Measurements from ENCODE around the gene DDX54.

The DDX54 gene

DNA sequence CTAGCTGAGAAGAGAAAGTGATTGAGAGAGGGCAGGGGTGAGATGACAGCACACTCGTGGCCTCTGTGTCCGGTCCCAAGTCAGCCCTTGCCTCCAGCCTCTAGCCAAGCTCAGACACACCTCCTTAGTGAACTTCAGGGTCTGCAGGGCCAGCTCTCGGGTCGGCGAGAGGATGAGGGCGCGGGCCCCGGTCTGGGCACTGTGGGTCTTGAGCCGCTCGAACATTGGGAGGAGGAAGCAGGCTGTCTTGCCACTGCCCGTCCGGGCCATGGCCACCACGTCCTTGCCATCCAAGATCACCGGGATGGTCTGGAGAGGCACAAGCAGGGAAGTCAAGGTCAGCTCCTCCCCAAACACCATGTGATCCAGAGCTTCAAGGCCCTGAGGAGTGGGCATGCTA is 6.3 kb downstream of the DDX54 start:
- H3K27me3 ChIP-seq (ENCODE audit: insufficient read depth, low read length): no peaks in the 10 kb centered on the region
- no peaks in the 10 kb centered on the region for H3K9me2 ChIP-seq (ENCODE audit: low read depth, low read length)
- H3F3A ChIP-seq (ENCODE audit: insufficient read depth, low read length): no peaks in the 10 kb centered on the region
- peaks cover 20% of the 10 kb centered on the region for H3K79me2 ChIP-seq (ENCODE audit: insufficient read depth, low read length)
- H3K27ac ChIP-seq (ENCODE audit: low read depth, low read length, poor library complexity, severe bottlenecking): no peak overlapping the region
- H3K9me3 ChIP-seq (ENCODE audit: low read length): peaks cover 10% of the 10 kb centered on the region
- peaks cover 38% of the 10 kb centered on the region for H3K4me1 ChIP-seq (ENCODE audit: insufficient read depth, low read length, severe bottlenecking)
- no peak overlapping the region for H2AFZ ChIP-seq (ENCODE audit: low read length)
- no peaks in the 10 kb centered on the region for H4K20me1 ChIP-seq (ENCODE audit: insufficient read depth, low read length)
- no peak overlapping the region for H3K4me2 ChIP-seq (ENCODE audit: low read length)
- TF ChIP-seq, protein P1, sequence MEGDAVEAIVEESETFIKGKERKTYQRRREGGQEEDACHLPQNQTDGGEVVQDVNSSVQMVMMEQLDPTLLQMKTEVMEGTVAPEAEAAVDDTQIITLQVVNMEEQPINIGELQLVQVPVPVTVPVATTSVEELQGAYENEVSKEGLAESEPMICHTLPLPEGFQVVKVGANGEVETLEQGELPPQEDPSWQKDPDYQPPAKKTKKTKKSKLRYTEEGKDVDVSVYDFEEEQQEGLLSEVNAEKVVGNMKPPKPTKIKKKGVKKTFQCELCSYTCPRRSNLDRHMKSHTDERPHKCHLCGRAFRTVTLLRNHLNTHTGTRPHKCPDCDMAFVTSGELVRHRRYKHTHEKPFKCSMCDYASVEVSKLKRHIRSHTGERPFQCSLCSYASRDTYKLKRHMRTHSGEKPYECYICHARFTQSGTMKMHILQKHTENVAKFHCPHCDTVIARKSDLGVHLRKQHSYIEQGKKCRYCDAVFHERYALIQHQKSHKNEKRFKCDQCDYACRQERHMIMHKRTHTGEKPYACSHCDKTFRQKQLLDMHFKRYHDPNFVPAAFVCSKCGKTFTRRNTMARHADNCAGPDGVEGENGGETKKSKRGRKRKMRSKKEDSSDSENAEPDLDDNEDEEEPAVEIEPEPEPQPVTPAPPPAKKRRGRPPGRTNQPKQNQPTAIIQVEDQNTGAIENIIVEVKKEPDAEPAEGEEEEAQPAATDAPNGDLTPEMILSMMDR (IDR thresholded peaks at IDR 0.05; ENCODE audit: low read length): no peak
- no peak for TF ChIP-seq EZH2 (IDR thresholded peaks at IDR 0.05; ENCODE audit: borderline replicate concordance, low read length)
- H3K36me3 ChIP-seq (ENCODE audit: insufficient read depth, low read length): peaks cover 81% of the 10 kb centered on the region
- H3K4me3 ChIP-seq (ENCODE audit: low read depth, low read length, poor library complexity, severe bottlenecking): no peak overlapping the region
- H3K9ac ChIP-seq (ENCODE audit: low read length): no peak overlapping the region

DNA sequence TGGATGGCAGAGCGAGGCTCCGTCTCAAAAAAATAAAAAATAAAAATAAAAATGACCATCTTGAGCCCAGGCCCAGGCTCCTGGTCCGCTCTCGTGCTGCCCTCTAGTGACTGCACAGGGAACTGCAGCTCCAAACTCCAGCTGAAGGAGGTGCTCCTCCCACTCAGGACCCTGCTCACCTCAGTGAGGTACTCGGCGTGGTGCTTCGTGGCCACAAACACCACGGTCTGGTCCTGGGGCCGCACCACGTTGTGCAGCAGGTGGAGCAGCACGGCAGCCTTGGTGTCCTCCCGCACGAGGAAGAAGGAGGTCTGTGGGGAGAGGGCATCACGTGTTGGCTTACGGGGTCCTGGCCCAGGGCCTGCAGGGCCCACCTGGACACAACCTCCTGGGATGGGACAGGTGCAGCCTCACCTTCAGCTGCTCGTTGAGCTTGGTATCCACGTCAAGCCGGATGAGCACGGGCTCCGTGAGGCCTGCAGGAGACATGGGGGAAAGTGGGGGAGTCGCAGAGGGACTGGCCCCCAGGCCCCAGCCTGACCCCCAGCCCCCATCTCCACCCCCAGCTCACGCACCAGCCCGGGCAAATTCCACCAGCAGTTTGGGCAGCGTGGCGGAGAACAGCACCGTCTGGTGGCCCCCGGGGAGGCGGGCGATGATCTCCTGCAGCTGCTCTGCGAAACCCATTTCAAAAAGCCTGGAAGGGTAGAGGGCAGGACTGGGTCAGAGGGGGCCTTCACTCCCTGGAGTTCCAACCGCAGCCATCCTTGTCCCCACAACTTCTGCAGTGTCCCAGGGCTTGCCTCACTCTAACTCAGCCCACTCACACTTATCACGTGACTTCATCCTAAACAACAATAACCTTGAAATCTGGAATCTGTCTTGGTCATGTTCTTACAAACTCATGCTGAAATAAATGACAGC is 10.6 kb downstream of the DDX54 start:
- Histone ChIP-seq H2AFZ (ENCODE audit: low read length) (no peak overlapping the region), H4K20me1 (ENCODE audit: insufficient read depth, low read length) (no peaks in the 10 kb centered on the region), H3K79me2 (ENCODE audit: insufficient read depth, low read length) (no peaks in the 10 kb centered on the region), H3K36me3 (ENCODE audit: insufficient read depth, low read length) (peaks cover 92% of the 10 kb centered on the region), H3K4me2 (ENCODE audit: low read length) (peak overlapping the region; percentile 41; the same call in 1 of the 2 replicates), H3K4me3 (ENCODE audit: low read depth, low read length, poor library complexity, severe bottlenecking) (no peak overlapping the region), H3K9me3 (ENCODE audit: low read length) (peaks cover 10% of the 10 kb centered on the region), H3K27me3 (ENCODE audit: insufficient read depth, low read length) (no peaks in the 10 kb centered on the region), H3F3A (ENCODE audit: insufficient read depth, low read length) (no peaks in the 10 kb centered on the region), H3K4me1 (ENCODE audit: insufficient read depth, low read length, severe bottlenecking) (peaks cover 56% of the 10 kb centered on the region), H3K9ac (ENCODE audit: low read length) (peak overlapping the region; percentile 82), H3K9me2 (ENCODE audit: low read depth, low read length) (no peaks in the 10 kb centered on the region), H3K27ac (ENCODE audit: low read depth, low read length, poor library complexity, severe bottlenecking) (peak overlapping the region; percentile 98)
- TF ChIP-seq, protein P1 (IDR thresholded peaks at IDR 0.05; ENCODE audit: low read length): peak; percentile 93
- TF ChIP-seq EZH2 (IDR thresholded peaks at IDR 0.05; ENCODE audit: borderline replicate concordance, low read length): no peak

DNA sequence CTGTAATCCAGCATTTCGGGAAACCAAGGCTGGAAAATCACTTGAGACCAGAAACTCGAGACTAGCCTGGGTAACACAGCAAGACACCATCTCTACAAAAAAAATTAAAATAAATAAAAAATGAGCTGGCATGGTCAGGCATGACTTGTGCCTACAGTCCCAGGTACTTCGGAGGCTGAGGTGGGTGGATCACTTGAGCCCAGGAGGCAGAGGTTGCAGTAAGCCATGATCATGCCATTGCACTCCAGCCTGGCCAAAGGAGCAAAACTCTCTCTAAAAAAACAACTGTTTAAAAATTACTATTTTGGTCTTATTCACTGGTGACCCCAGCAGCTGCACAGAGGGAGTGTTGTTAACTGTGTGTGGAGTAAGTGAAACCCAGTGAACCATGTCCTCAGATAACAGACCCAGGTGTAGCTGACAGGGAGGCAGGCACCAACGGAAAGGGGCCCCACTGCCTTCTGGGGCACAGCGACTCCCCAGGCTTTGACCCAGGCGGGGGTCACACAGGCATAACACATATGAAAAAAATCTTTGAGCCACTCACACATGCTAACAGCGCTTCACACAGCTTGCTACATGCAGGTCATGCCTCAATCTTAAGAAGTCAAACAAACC is 12.1 kb downstream of the DDX54 start:
- TF ChIP-seq, protein P1 (IDR thresholded peaks at IDR 0.05; ENCODE audit: low read length): no peak
- TF ChIP-seq EZH2 (IDR thresholded peaks at IDR 0.05; ENCODE audit: borderline replicate concordance, low read length): no peak
- Histone ChIP-seq H3K4me3 (ENCODE audit: low read depth, low read length, poor library complexity, severe bottlenecking) (peak overlapping the region; percentile 17), H2AFZ (ENCODE audit: low read length) (no peak overlapping the region), H3K9me3 (ENCODE audit: low read length) (peaks cover 10% of the 10 kb centered on the region), H3K27ac (ENCODE audit: low read depth, low read length, poor library complexity, severe bottlenecking) (peak overlapping the region; percentile 98), H3K4me2 (ENCODE audit: low read length) (peak overlapping the region; percentile 41), H3K79me2 (ENCODE audit: insufficient read depth, low read length) (no peaks in the 10 kb centered on the region), H3K4me1 (ENCODE audit: insufficient read depth, low read length, severe bottlenecking) (peaks cover 66% of the 10 kb centered on the region), H3F3A (ENCODE audit: insufficient read depth, low read length) (no peaks in the 10 kb centered on the region), H3K27me3 (ENCODE audit: insufficient read depth, low read length) (no peaks in the 10 kb centered on the region), H3K9me2 (ENCODE audit: low read depth, low read length) (no peaks in the 10 kb centered on the region), H3K36me3 (ENCODE audit: insufficient read depth, low read length) (peaks cover 90% of the 10 kb centered on the region), H3K9ac (ENCODE audit: low read length) (peak overlapping the region; percentile 82), H4K20me1 (ENCODE audit: insufficient read depth, low read length) (no peaks in the 10 kb centered on the region)
